C4-2B (cell line): ENCODE results near the gene PACRG.

Experiments
- ZFX ChIP-seq: fragments of 450-650 bp; IDR thresholded peaks from 2 replicates; pipeline ENCODE4 v1.6.1; 2017
- TF ChIP-seq, protein P1 (sequence below): fragments of 450-650 bp; conservative IDR thresholded peaks from 2 replicates; pipeline ENCODE4 v1.5.1; 2017; ENCODE audit warnings: mild to moderate bottlenecking

DNA sequence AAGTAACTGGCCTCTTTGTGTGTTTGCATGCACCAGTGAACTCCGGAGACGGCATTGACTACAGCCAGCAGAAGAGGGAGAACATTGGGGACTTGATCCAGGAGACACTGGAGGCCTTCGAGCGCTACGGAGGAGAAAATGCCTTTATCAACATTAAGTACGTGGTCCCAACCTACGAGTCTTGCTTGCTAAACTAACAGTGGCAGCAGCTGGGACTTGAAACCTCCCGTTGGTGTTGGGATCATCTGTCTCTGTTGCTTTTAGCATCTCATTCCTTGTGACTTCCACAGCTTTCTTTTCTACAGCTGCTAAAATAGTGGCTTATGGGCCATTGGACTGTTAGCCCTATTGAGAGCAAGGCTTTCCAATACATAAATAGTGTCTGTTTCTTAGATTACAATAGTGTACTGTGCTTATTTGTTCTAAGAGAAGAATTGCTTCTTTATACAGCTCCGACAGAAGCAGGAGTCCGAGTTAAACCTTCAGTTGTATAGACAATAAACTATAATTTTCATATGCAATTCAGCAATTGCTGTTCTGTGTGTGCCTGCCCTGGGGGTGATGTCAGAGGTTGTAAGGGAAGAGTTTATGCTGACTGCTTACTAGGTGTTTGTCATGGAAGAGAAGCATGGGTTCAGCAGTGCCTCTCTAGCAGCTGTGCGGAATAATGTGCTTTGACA, 587.2 kb downstream of the PACRG start:
- TF ChIP-seq, protein P1, sequence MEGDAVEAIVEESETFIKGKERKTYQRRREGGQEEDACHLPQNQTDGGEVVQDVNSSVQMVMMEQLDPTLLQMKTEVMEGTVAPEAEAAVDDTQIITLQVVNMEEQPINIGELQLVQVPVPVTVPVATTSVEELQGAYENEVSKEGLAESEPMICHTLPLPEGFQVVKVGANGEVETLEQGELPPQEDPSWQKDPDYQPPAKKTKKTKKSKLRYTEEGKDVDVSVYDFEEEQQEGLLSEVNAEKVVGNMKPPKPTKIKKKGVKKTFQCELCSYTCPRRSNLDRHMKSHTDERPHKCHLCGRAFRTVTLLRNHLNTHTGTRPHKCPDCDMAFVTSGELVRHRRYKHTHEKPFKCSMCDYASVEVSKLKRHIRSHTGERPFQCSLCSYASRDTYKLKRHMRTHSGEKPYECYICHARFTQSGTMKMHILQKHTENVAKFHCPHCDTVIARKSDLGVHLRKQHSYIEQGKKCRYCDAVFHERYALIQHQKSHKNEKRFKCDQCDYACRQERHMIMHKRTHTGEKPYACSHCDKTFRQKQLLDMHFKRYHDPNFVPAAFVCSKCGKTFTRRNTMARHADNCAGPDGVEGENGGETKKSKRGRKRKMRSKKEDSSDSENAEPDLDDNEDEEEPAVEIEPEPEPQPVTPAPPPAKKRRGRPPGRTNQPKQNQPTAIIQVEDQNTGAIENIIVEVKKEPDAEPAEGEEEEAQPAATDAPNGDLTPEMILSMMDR, result no peak
- TF ChIP-seq ZFX, result no peak
